Type B pancreatic cell (in vitro differentiated cells): ENCODE results near the gene NOL4L. TPM values are rescaled to one million over a fixed set of nuclear protein-coding genes. Genes with fewer than 3 reads are reported as not detected.
"Not testable (repeated sequence)": the region's sequence is repeated elsewhere in the genome, so short reads cannot be mapped to it uniquely, and the experiment has no call there.

Experiments
- DNase-seq: peaks from one replicate; pipeline ENCODE4 v3.0.0; 2021; ENCODE audit warnings: mixed read lengths; ENCODE audit not compliant: unreplicated experiment; ENCODE audit errors: extremely low spot score
- H3K27ac Mint-ChIP-seq: 2 replicates; pipeline ENCODE4 v1.8.0; 2021; ENCODE audit warnings: mild to moderate bottlenecking, mixed read lengths
- H3K27me3 Mint-ChIP-seq: 2 replicates; pipeline ENCODE4 v1.8.0; 2021; ENCODE audit warnings: mixed read lengths
- H3K36me3 Mint-ChIP-seq: 2 replicates; pipeline ENCODE4 v1.8.0; 2021; ENCODE audit warnings: mixed read lengths
- H3K4me1 Mint-ChIP-seq: one replicate; pipeline ENCODE4 v1.8.0; 2021; ENCODE audit warnings: mixed read lengths; ENCODE audit not compliant: unreplicated experiment
- H3K4me3 Mint-ChIP-seq: 2 replicates; pipeline ENCODE4 v1.8.0; 2021; ENCODE audit warnings: mild to moderate bottlenecking, mixed read lengths
- H3K9me3 Mint-ChIP-seq: 2 replicates; pipeline ENCODE4 v1.8.0; 2021; ENCODE audit warnings: mixed read lengths
- total RNA-seq: library from RNA; stranded (reverse); gene quantifications from 2 replicates; pipeline ENCODE4 v1.2.1, GENCODE V29; 2021; ENCODE audit warnings: low replicate concordance
- TF ChIP-seq, protein P1 (sequence below): fragments of 200-600 bp; sonication (generic); conservative IDR thresholded peaks from 2 replicates; pipeline ENCODE4 v1.5.0; 2021; ENCODE audit warnings: antibody characterized with exemption, mild to moderate bottlenecking

Gene NOL4L
- total RNA-seq, 1 donor from 2014 or later, result 44.5 TPM

DNA sequence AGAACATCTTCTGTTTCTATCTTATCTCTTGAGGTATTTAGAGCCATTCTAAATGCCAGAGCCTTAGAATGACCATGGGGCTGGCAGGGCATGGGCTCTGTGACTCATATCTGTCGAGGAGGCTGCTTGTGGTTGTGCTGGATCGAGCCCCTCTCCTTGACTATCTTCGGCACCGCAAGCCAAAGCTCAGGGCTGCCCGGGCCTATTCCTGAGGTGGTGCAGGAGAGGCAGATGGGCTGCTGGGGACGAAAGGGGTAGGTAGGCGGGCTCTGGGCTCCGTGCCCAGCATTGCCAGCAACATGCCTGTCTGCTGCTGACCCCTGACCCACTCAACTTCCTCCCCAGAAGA lies 89.9 kb downstream of the NOL4L start:
- Mint-ChIP-seq H3K4me3 (no peak overlapping the region), H3K36me3 (no peaks in the 10 kb centered on the region), H3K27me3 (no peaks in the 10 kb centered on the region), H3K27ac (no peak overlapping the region), H3K9me3 (no peaks in the 10 kb centered on the region), H3K4me1 (peaks cover 21% of the 10 kb centered on the region)
- DNase-seq, result no peak
- TF ChIP-seq, protein P1, sequence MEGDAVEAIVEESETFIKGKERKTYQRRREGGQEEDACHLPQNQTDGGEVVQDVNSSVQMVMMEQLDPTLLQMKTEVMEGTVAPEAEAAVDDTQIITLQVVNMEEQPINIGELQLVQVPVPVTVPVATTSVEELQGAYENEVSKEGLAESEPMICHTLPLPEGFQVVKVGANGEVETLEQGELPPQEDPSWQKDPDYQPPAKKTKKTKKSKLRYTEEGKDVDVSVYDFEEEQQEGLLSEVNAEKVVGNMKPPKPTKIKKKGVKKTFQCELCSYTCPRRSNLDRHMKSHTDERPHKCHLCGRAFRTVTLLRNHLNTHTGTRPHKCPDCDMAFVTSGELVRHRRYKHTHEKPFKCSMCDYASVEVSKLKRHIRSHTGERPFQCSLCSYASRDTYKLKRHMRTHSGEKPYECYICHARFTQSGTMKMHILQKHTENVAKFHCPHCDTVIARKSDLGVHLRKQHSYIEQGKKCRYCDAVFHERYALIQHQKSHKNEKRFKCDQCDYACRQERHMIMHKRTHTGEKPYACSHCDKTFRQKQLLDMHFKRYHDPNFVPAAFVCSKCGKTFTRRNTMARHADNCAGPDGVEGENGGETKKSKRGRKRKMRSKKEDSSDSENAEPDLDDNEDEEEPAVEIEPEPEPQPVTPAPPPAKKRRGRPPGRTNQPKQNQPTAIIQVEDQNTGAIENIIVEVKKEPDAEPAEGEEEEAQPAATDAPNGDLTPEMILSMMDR, result no peak

DNA sequence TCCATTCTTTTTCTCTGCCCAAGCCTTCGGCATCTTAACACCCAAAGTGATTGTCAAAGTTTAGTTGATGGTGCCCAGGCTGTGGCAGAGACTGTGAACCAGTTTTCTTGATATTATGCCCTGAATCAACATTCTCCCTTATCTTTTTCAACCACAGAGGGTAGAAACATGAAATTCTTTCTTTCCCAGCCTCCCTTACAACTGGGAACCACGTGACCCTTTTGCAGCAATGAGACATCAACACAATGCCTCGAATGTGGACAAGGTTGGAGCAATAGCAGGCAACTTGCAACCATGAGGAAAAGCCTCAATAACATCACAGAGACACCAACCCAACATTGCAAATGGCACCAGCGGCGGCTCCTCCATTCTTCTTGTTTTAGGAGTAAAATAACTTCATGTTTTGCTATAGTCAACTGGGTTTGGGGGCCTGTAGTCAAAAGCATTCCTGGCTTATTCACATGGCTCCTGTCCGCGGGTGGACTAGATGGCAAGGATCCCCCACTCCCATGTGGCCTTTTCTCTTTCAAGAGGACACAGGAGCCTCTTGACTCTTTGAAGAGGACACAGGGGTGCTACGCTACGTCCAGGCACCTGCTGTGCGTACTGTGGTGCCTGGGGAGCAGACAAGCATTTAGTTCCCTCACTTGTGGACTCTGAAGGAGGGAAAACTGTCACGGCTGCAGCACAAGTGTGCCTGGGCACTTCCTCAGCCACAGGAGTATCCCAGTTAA lies 90.5 kb downstream of the NOL4L start:
- Mint-ChIP-seq H3K27ac (no peak overlapping the region), H3K4me1 (peaks cover 21% of the 10 kb centered on the region), H3K4me3 (no peak overlapping the region), H3K9me3 (no peaks in the 10 kb centered on the region), H3K36me3 (no peaks in the 10 kb centered on the region), H3K27me3 (no peaks in the 10 kb centered on the region)
- no peak for DNase-seq
- TF ChIP-seq, protein P1, result no peak

DNA sequence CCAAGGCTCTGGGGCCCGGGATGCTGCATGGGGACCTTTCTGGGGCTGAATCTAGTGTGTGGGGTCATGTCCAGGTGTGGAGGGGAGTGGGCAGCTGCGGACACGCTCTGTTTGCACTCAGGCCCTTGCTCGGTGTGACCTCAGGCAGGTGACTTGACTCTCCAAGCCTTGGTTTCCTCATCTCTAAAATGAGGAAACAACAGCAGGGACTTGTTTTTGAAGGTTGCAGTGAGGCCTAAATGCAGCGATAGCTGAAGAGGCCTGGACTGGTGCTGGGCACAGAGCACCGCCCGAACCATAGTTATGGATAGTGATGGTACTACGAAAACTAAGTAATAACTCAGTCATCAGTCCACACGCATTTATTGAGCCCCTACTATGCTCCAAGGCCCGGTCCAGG lies 91.8 kb downstream of the NOL4L start:
- Mint-ChIP-seq H3K9me3 (no peaks in the 10 kb centered on the region), H3K36me3 (no peaks in the 10 kb centered on the region), H3K27ac (no peak overlapping the region), H3K4me3 (no peak overlapping the region), H3K27me3 (no peaks in the 10 kb centered on the region), H3K4me1 (peaks cover 20% of the 10 kb centered on the region)
- no peak for DNase-seq
- TF ChIP-seq, protein P1, result no peak

DNA sequence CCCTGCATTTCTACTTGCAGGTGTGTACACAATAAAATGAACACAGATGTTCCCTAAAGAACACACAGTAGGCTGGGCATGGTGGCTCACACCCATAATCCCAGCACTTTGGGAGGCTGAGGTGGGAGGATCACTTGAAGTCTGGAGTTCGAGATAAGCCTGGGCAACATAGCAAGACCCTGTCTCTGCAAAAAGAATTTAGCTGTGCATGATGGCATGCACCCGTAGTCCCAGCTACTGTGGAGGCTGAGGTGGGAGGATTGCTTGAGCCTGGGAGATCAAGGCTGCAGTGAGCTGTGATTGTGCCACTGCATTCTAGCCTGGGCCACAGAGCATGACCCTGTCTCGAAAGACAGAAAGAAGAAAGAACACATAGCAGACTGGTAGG lies 93.4 kb downstream of the NOL4L start:
- not testable (repeated sequence) for H3K36me3 Mint-ChIP-seq, DNase-seq, H3K4me1 Mint-ChIP-seq, H3K9me3 Mint-ChIP-seq, H3K27ac Mint-ChIP-seq, H3K4me3 Mint-ChIP-seq, H3K27me3 Mint-ChIP-seq

DNA sequence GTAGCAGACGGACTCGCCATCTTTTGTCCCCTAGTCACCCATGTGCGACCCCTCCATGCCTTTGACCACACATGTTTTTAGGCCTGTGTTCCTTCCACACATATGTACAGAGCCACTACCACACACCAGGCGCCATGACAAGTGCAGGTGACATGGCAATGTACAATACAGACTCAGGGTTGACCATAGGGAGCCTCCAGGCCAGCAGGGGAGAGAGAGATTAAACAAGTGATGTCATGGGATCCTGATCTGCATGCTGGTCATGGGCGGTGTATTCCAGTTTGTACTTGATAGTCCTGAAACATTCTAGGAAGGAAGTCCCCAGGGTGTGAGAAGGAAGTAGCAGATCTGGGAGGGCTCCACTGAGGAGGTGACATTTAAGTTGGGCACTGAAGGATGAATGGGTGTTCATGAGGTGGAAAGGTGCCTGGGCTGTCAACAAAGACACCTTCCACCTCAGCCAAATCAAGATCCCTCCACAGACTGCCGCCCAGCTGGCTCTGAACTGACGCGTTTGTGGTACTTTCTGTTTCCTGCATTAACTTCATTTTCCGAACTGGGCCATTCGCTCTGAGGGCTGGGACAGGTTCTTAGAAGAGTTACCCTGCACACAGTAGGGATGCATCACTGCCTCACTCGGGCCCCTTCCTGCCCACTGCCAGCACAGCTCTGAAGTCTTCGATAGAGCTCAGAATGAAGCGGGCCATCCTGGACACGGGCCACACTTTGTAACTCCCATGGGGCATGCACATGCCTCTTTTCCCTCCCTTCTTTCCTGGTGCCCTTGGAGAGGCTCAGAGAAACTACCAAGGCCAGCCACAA lies 94.0 kb downstream of the NOL4L start:
- Mint-ChIP-seq H3K27ac (no peak overlapping the region), H3K9me3 (no peaks in the 10 kb centered on the region), H3K4me1 (peaks cover 11% of the 10 kb centered on the region), H3K36me3 (no peaks in the 10 kb centered on the region), H3K27me3 (no peaks in the 10 kb centered on the region), H3K4me3 (no peak overlapping the region)
- DNase-seq, result no peak
- TF ChIP-seq, protein P1, result no peak

DNA sequence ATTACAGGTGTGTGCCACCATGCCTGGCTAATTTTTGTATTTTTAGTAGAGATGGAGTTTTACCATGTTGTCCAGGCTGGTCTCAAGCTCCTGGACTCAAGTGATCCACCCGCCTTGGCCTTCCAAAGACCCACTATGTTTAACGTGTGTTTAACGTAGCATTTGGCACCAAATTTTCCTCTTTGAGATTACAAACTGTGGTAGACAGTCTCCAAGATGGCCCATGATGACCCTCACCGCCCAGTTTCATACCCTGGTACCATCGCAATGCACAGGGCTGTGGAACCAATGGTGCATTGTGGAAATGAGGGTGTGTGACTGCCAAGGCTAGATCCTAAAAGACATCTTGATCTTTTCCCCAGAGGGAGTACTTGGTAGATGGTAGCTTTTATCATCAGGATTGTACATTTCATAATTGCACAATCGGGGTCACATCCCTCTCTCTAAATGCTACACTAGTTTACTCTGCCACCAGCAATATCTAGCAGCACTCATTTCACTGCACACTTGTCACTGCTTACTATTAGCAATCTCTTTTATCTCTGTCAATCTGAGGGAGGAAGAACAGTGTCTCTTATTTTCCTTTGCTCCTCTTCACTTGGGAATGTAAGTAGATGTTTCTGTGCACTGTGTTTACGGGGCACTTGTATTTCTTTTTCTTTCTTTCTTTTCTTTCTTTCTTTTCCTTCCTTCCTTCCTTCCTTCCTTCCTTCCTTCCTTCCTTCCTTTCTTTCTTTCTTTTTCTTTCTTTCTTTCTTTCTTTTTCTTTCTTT lies 96.9 kb downstream of the NOL4L start:
- Mint-ChIP-seq H3K4me3 (no peak overlapping the region), H3K27ac (peak overlapping the region; percentile 23), H3K4me1 (peaks cover 19% of the 10 kb centered on the region), H3K27me3 (peaks cover 4% of the 10 kb centered on the region), H3K36me3 (no peaks in the 10 kb centered on the region), H3K9me3 (no peaks in the 10 kb centered on the region)
- no peak for DNase-seq
- TF ChIP-seq, protein P1, result no peak
